Neuronal stem cell (in vitro differentiated cells): Measurements from ENCODE around the gene LTBP4.

Experiments used
- DNase-seq: peaks from one replicate; pipeline ENCODE4 v3.0.0-alpha.2; 2013; ENCODE audit warnings: low spot score
- H2AFZ ChIP-seq: one replicate; pipeline ENCODE4 v1.6.1; 2013; ENCODE audit warnings: mild to moderate bottlenecking, low read length, inconsistent platforms
- H2AK5ac ChIP-seq: 2 replicates; pipeline ENCODE4 v1.6.1; 2013; ENCODE audit warnings: low read depth, mild to moderate bottlenecking, inconsistent platforms, low read length, moderate library complexity, mixed read lengths
- H2BK120ac ChIP-seq: 2 replicates; pipeline ENCODE4 v1.6.1; 2013; ENCODE audit warnings: low read depth, mild to moderate bottlenecking, inconsistent platforms, low read length, moderate library complexity, mixed read lengths
- H2BK12ac ChIP-seq: one replicate; pipeline ENCODE4 v1.6.1; 2013; ENCODE audit warnings: low read length, inconsistent platforms
- H2BK15ac ChIP-seq: 2 replicates; pipeline ENCODE4 v1.6.1; 2013; ENCODE audit warnings: mild to moderate bottlenecking, low read length, inconsistent platforms, mixed read lengths
- H2BK5ac ChIP-seq: one replicate; pipeline ENCODE4 v1.6.1; 2013; ENCODE audit warnings: inconsistent platforms, mild to moderate bottlenecking, low read length, moderate library complexity
- H3K14ac ChIP-seq: one replicate; pipeline ENCODE4 v1.6.1; 2013; ENCODE audit warnings: low read length, inconsistent platforms
- H3K18ac ChIP-seq: 2 replicates; pipeline ENCODE4 v1.6.1; 2013; ENCODE audit warnings: low read length, inconsistent platforms
- H3K23ac ChIP-seq: 2 replicates; pipeline ENCODE4 v1.6.1; 2013; ENCODE audit warnings: low read depth, mild to moderate bottlenecking, mixed read lengths, low read length, inconsistent platforms; ENCODE audit not compliant: poor library complexity
- H3K27ac ChIP-seq: replicated peaks from 3 replicates; pipeline ENCODE4 v1.5.1; 2013; ENCODE audit warnings: low read length, inconsistent platforms
- H3K27me3 ChIP-seq, 3 experiments: 2 replicates each; pipeline ENCODE4 v1.6.1; 2013; ENCODE audit warnings: low read length in 3 of 3, mild to moderate bottlenecking in 2 of 3, inconsistent platforms in 1 of 3, low read depth in 1 of 3, mixed read lengths in 1 of 3, moderate library complexity in 1 of 3; ENCODE audit not compliant: control insufficient read depth in 3 of 3, insufficient read depth in 3 of 3
- H3K36me3 ChIP-seq, 2 donors: replicated peaks in 1 of 2; 2 replicates each; pipeline ENCODE4 v1.6.1; 2013; ENCODE audit warnings: low read length in 2 of 2; ENCODE audit not compliant: control insufficient read depth in 2 of 2, insufficient read depth in 2 of 2
- H3K4ac ChIP-seq: 2 replicates; pipeline ENCODE4 v1.6.1; 2013; ENCODE audit warnings: inconsistent platforms, mild to moderate bottlenecking, low read length, moderate library complexity
- H3K4me1 ChIP-seq, 2 donors: 1 replicate in 1 of 2; 2 replicates in 1 of 2; pipeline ENCODE4 v1.6.1; 2013; ENCODE audit warnings: low read length in 2 of 2, low read depth in 1 of 2; ENCODE audit not compliant: control insufficient read depth in 2 of 2, insufficient read depth in 1 of 2
- H3K4me2 ChIP-seq: one replicate; pipeline ENCODE4 v1.6.1; 2013; ENCODE audit warnings: mild to moderate bottlenecking, low read length, inconsistent platforms; ENCODE audit not compliant: insufficient read depth, poor library complexity, severe bottlenecking
- H3K4me3 ChIP-seq, 2 donors: 2 replicates each; pipeline ENCODE4 v1.5.1; 2013; ENCODE audit warnings: low read length in 2 of 2, mild to moderate bottlenecking in 2 of 2, inconsistent platforms in 1 of 2, moderate library complexity in 1 of 2
- H3K79me1 ChIP-seq: one replicate; pipeline ENCODE4 v1.6.1; 2013; ENCODE audit warnings: low read depth, mild to moderate bottlenecking, inconsistent platforms, low read length, moderate library complexity
- H3K9ac ChIP-seq: one replicate; pipeline ENCODE4 v1.6.1; 2013; ENCODE audit warnings: mild to moderate bottlenecking, low read depth, low read length, inconsistent platforms; ENCODE audit not compliant: poor library complexity
- H3K9me3 ChIP-seq, 2 donors: replicated peaks in 1 of 2; 2 replicates each; pipeline versions ENCODE3 to v1.6.1; 2013; ENCODE audit warnings: low read length in 2 of 2, mild to moderate bottlenecking in 2 of 2, inconsistent platforms in 1 of 2, low read depth in 1 of 2, mixed read lengths in 1 of 2, moderate library complexity in 1 of 2; ENCODE audit not compliant: control insufficient read depth in 2 of 2, insufficient read depth in 1 of 2
- H4K8ac ChIP-seq: one replicate; pipeline ENCODE4 v1.6.1; 2013; ENCODE audit warnings: low read depth, mild to moderate bottlenecking, inconsistent platforms, low read length, moderate library complexity
- H4K91ac ChIP-seq: one replicate; pipeline ENCODE4 v1.6.1; 2013; ENCODE audit warnings: low read length, low read depth, mild to moderate bottlenecking, inconsistent platforms; ENCODE audit not compliant: poor library complexity
- WGBS, 2 donors: extraction: QIAGEN DNeasy Blood & Tissue Kit; methylation state at CpG; one replicate each; pipeline ENCODE4 v1.1.7; 2013; ENCODE audit warnings: missing lambda C conversion rate in 2 of 2, mixed read lengths in 1 of 2; ENCODE audit not compliant: insufficient read length in 2 of 2, insufficient replicate concordance in 1 of 2; ENCODE audit errors: extremely low coverage in 2 of 2; 5-methylcytosine and 5-hydroxymethylcytosine counted together

The LTBP4 gene

GRCh38 chr19:40585982-40586422 is 15.2 kb upstream of the LTBP4 start:
- H3K4me2 ChIP-seq, result no peak overlapping the region
- WGBS, 2 donors, result no CpG with 5 or more reads among the region's 2 CpGs

GRCh38 chr19:40586611-40587010 is 14.6 kb upstream of the LTBP4 start:
- Histone ChIP-seq H2BK12ac (no peak overlapping the region), H3K4me1 (peaks cover 12 to 14% of the 10 kb centered on the region in 2 donors), H3K36me3 (peaks cover 10 to 51% of the 10 kb centered on the region in 2 donors), H3K79me1 (no peaks in the 10 kb centered on the region), H3K27ac (no peak overlapping the region), H2BK5ac (no peak overlapping the region), H2BK15ac (no peak overlapping the region), H3K27me3 (no peaks in the 10 kb centered on the region), H3K4me3 (no peak overlapping the region), H3K9ac (peak overlapping the region; percentile 21), H3K18ac (peak overlapping the region; percentile 17), H4K8ac (no peak overlapping the region), H3K14ac (peak overlapping the region; percentile 94), H3K23ac (no peak overlapping the region), H4K91ac (no peak overlapping the region), H2AK5ac (no peak overlapping the region), H3K9me3 (no peaks in the 10 kb centered on the region), H2BK120ac (no peak overlapping the region), H3K4ac (no peak overlapping the region), H2AFZ (no peak overlapping the region), H3K4me2 (no peak overlapping the region)
- no peak for DNase-seq
- no CpG with 5 or more reads among the region's 14 CpGs for WGBS, 2 donors

More at GRCh38 chr19:40585982-40586422, 15.2 kb upstream of the LTBP4 start:
- Histone ChIP-seq H3K27me3 (no peaks in the 10 kb centered on the region), H2BK15ac (no peak overlapping the region), H3K4me1 (peaks cover 12 to 14% of the 10 kb centered on the region in 2 donors), H3K36me3 (peaks cover 10 to 57% of the 10 kb centered on the region in 2 donors), H2AFZ (no peak overlapping the region), H3K79me1 (no peaks in the 10 kb centered on the region), H3K18ac (no peak overlapping the region), H2AK5ac (no peak overlapping the region), H3K14ac (no peak overlapping the region), H3K9me3 (no peaks in the 10 kb centered on the region), H4K8ac (no peak overlapping the region), H4K91ac (no peak overlapping the region), H2BK5ac (no peak overlapping the region), H2BK120ac (no peak overlapping the region), H3K4me3 (no peak overlapping the region), H3K9ac (no peak overlapping the region), H3K23ac (no peak overlapping the region), H2BK12ac (no peak overlapping the region), H3K4ac (no peak overlapping the region), H3K27ac (no peak overlapping the region)
- no peak for DNase-seq

GRCh38 chr19:40588110-40588854 is 12.9 kb upstream of the LTBP4 start:
- Histone ChIP-seq H3K36me3 (peaks cover 6 to 39% of the 10 kb centered on the region in 2 donors), H2BK15ac (no peak overlapping the region)

GRCh38 chr19:40588926-40589569 is 12.1 kb upstream of the LTBP4 start:
- H3K18ac ChIP-seq, result peak overlapping the region; percentile 31
- no peaks in the 10 kb centered on the region for H3K79me1 ChIP-seq
- peaks cover 6 to 38% of the 10 kb centered on the region in 2 donors for H3K36me3 ChIP-seq
- H3K9ac ChIP-seq, result peak overlapping the region; percentile 37
- H2AK5ac ChIP-seq, result peak overlapping the region; percentile 2
- no peak overlapping the region for H2BK15ac ChIP-seq
- H2BK120ac ChIP-seq, result no peak overlapping the region
- no peak overlapping the region for H2AFZ ChIP-seq
- peak overlapping the region; percentile 94 for H3K23ac ChIP-seq
- peak overlapping the region in 1 of 2 donors; percentile 56 for H3K4me3 ChIP-seq
- peaks cover 14% of the 10 kb centered on the region in 2 donors for H3K4me1 ChIP-seq
- no peak overlapping the region for H4K8ac ChIP-seq
- H3K27ac ChIP-seq, result no peak overlapping the region
- no peak overlapping the region for H2BK12ac ChIP-seq
- no peak overlapping the region for H3K4me2 ChIP-seq
- no peak overlapping the region for H2BK5ac ChIP-seq
- H3K14ac ChIP-seq, result no peak overlapping the region
- H3K27me3 ChIP-seq, result no peaks in the 10 kb centered on the region
- no peaks in the 10 kb centered on the region for H3K9me3 ChIP-seq
- no peak overlapping the region for H4K91ac ChIP-seq
- H3K4ac ChIP-seq, result peak overlapping the region; percentile 41
- no CpG with 5 or more reads among the region's 9 CpGs for WGBS, 2 donors
- DNase-seq, result no peak

More at GRCh38 chr19:40588110-40588854, 12.9 kb upstream of the LTBP4 start:
- no peak overlapping the region for H3K4ac ChIP-seq
- H3K79me1 ChIP-seq, result no peaks in the 10 kb centered on the region
- H2AFZ ChIP-seq, result no peak overlapping the region
- H3K27me3 ChIP-seq, result no peaks in the 10 kb centered on the region
- no peak overlapping the region for H2BK5ac ChIP-seq
- H3K4me2 ChIP-seq, result no peak overlapping the region
- H2AK5ac ChIP-seq, result no peak overlapping the region
- H3K27ac ChIP-seq, result no peak overlapping the region
- no peaks in the 10 kb centered on the region for H3K9me3 ChIP-seq
- WGBS, 2 donors, result no CpG with 5 or more reads among the region's 19 CpGs
- peak overlapping the region; percentile 46 for H3K18ac ChIP-seq
- H4K91ac ChIP-seq, result no peak overlapping the region
- H3K9ac ChIP-seq, result no peak overlapping the region
- H3K4me1 ChIP-seq, result peaks cover 12 to 14% of the 10 kb centered on the region in 2 donors
- no peak overlapping the region for H2BK12ac ChIP-seq
- peak overlapping the region; percentile 87 for H3K23ac ChIP-seq
- H4K8ac ChIP-seq, result no peak overlapping the region
- no peak overlapping the region for H2BK120ac ChIP-seq
- H3K14ac ChIP-seq, result peak overlapping the region; percentile 63
- H3K4me3 ChIP-seq, result peak overlapping the region in 1 of 2 donors; percentile 9
- DNase-seq, result no peak
